Upper lobe of left lung (tissue), 6 donors: ENCODE data around the gene MARCHF9. TPM values are rescaled to one million over a fixed set of nuclear protein-coding genes. Genes with fewer than 3 reads are reported as not detected.

ENCODE experiments used
- ATAC-seq, 2 donors: fragments of 200-7000 bp; cut with Tn5 transposase; one replicate each; pipeline ENCODE4 v1.9.1; 2022; ENCODE audit warnings: mild to moderate bottlenecking in 2 of 2, moderate library complexity in 2 of 2; ENCODE audit not compliant: low FRiP score in 2 of 2
- DNase-seq, 2 donors: peaks; one replicate each; pipeline ENCODE4 v3.0.0-alpha.2; 2019 to 2020
- H3K27ac ChIP-seq, 4 donors: fragments of 200-600 bp; sonication (generic); one replicate each; pipeline ENCODE4 v1.5.1; 2016 to 2019
- H3K27me3 ChIP-seq, 4 donors: fragments of 200-600 bp; sonication (generic); one replicate each; pipeline ENCODE4 v1.5.1; 2017 to 2019
- H3K36me3 ChIP-seq, 4 donors: fragments of 200-600 bp; sonication (generic); one replicate each; pipeline ENCODE4 v1.5.1; 2016 to 2019
- H3K4me1 ChIP-seq, 4 donors: fragments of 200-600 bp; sonication (generic); one replicate each; pipeline ENCODE4 v1.5.1; 2018 to 2019
- H3K4me3 ChIP-seq, 4 donors: fragments of 200-600 bp; sonication (generic); one replicate each; pipeline ENCODE4 v1.5.1; 2017 to 2019; ENCODE audit warnings: mild to moderate bottlenecking in 2 of 4, moderate library complexity in 1 of 4
- H3K9me3 ChIP-seq, 4 donors: fragments of 200-600 bp; sonication (generic); one replicate each; pipeline ENCODE4 v1.5.1; 2018 to 2019
- CTCF ChIP-seq, 6 experiments: fragments of 450-650 bp in 4 of 6; fragments of 200-600 bp in 2 of 6; sonication (generic) in 2 of 6; IDR thresholded peaks; one replicate each; pipeline ENCODE4 v1.5.1; 2016 to 2019; ENCODE audit warnings: antibody characterized with exemption in 6 of 6
- EP300 ChIP-seq, 4 donors: sonication (generic); formaldehyde crosslinking; IDR thresholded peaks; one replicate each; pipeline ENCODE4 v1.5.1; 2017; ENCODE audit warnings: antibody characterized with exemption in 4 of 4, control low read depth in 2 of 4
- POLR2A ChIP-seq, 4 donors: fragments of 450-650 bp; IDR thresholded peaks; one replicate each; pipeline ENCODE4 v1.5.1; 2016 to 2017; ENCODE audit warnings: antibody characterized with exemption in 4 of 4, mild to moderate bottlenecking in 2 of 4
- POLR2AphosphoS5 ChIP-seq, 2 donors: sonication (generic); formaldehyde crosslinking; IDR thresholded peaks; one replicate each; pipeline ENCODE4 v1.5.1; 2017; ENCODE audit warnings: antibody characterized with exemption in 2 of 2
- WGBS, 2 donors: methylation state at CpG; one replicate each; pipeline ENCODE4 v1.1.5; 2017 to 2018; 5-methylcytosine and 5-hydroxymethylcytosine counted together
- total RNA-seq, 6 donors: library from RNA; depleted of rRNA in 4 of 6; stranded (reverse); fragments of >200 nt in 4 of 6; gene quantifications; one replicate each; pipeline versions ENCODE4 v1.1.0 to v1.2.1, GENCODE V29; 2016 to 2021
- donor health status: DM: no; HTN: no; CAD: no; lungs with moderate emphysema.
- donor health status: DM: no; HTN: yes; CAD: no; lungs with severe emphysema.

MARCHF9 gene
- total RNA-seq, 6 donors from 2014 or later: 15.4 to 36.7 (median 21.3) TPM

- Histone ChIP-seq H3K9me3 (no peaks in the 10 kb centered on the region), H3K27me3 (peaks cover 0 to 2% (median 0%) of the 10 kb centered on the region in 4 donors), H3K4me3 (peak overlapping the region; percentile 62 to 83 (median 72)), H3K4me1 (peaks cover 3 to 23% (median 13%) of the 10 kb centered on the region in 4 donors), H3K27ac (peak overlapping the region; percentile 92 to 98 (median 95)), H3K36me3 (peaks cover 9 to 44% (median 29%) of the 10 kb centered on the region in 4 donors)
- DNase-seq (no peak), ATAC-seq (peak in 1 of 2 donors; percentile 1)
- TF ChIP-seq POLR2A (IDR thresholded peaks at IDR 0.05) (peak in 1 of 4 donors; percentile 5), EP300 (IDR thresholded peaks at IDR 0.05) (no peak), CTCF (IDR thresholded peaks at IDR 0.05) (no peak), POLR2AphosphoS5 (IDR thresholded peaks at IDR 0.05) (no peak)
- WGBS, 2 donors: 44 to 51% methylated on average over 8 of the region's 8 CpGs
Measured at GRCh38 chr12:57745485-57745881, 9.4 kb upstream of the MARCHF9 start.

- TF ChIP-seq EP300 (IDR thresholded peaks at IDR 0.05) (no peak), CTCF (IDR thresholded peaks at IDR 0.05) (no peak), POLR2AphosphoS5 (IDR thresholded peaks at IDR 0.05) (no peak), POLR2A (IDR thresholded peaks at IDR 0.05) (no peak)
- peak overlapping the region in 2 of 4 donors; percentile 79 to 83 for H3K4me3 ChIP-seq
- ATAC-seq: no peak
Measured at GRCh38 chr12:57746025-57746424, 8.9 kb upstream of the MARCHF9 start.

GRCh38 chr12:57749061-57749460, 5.8 kb upstream of the MARCHF9 start:
- Histone ChIP-seq H3K36me3 (peaks cover 9 to 44% (median 31%) of the 10 kb centered on the region in 4 donors), H3K27me3 (no peaks in the 10 kb centered on the region), H3K27ac (no peak overlapping the region), H3K4me3 (no peak overlapping the region), H3K4me1 (peaks cover 16 to 46% (median 36%) of the 10 kb centered on the region in 4 donors), H3K9me3 (no peaks in the 10 kb centered on the region)
- ATAC-seq (no peak), DNase-seq (peak in 1 of 2 donors; percentile 47)
- WGBS, 2 donors: 89 to 94% methylated on average over 4 to 5 of the region's 5 CpGs
- no peak for TF ChIP-seq EP300 (IDR thresholded peaks at IDR 0.05)

More at GRCh38 chr12:57746025-57746424, 8.9 kb upstream of the MARCHF9 start:
- Histone ChIP-seq H3K4me1 (peaks cover 6 to 24% (median 16%) of the 10 kb centered on the region in 4 donors), H3K27ac (peak overlapping the region in 1 of 4 donors; percentile 94), H3K9me3 (no peaks in the 10 kb centered on the region), H3K27me3 (no peaks in the 10 kb centered on the region), H3K36me3 (peaks cover 9 to 44% (median 31%) of the 10 kb centered on the region in 4 donors)
- WGBS, 2 donors: 92 to 96% methylated on average over 3 of the region's 3 CpGs
- no peak for DNase-seq

GRCh38 chr12:57750561-57751431, 4.1 kb upstream of the MARCHF9 start:
- DNase-seq: no peak
- Histone ChIP-seq H3K9me3 (no peaks in the 10 kb centered on the region), H3K4me1 (peaks cover 15 to 44% (median 37%) of the 10 kb centered on the region in 4 donors), H3K36me3 (peaks cover 9 to 44% (median 31%) of the 10 kb centered on the region in 4 donors), H3K27me3 (no peaks in the 10 kb centered on the region), H3K27ac (peak overlapping the region in 3 of 4 donors; percentile 80 to 94 (median 90)), H3K4me3 (peak overlapping the region in 3 of 4 donors; percentile 69 to 82 (median 71))
- 87 to 91% methylated on average over 15 of the region's 15 CpGs for WGBS, 2 donors
- ATAC-seq: no peak
- TF ChIP-seq EP300 (IDR thresholded peaks at IDR 0.05) (no peak), CTCF (IDR thresholded peaks at IDR 0.05) (no peak), POLR2AphosphoS5 (IDR thresholded peaks at IDR 0.05) (no peak), POLR2A (IDR thresholded peaks at IDR 0.05) (no peak)

- peaks cover 20 to 47% (median 41%) of the 10 kb centered on the region in 4 donors for H3K4me1 ChIP-seq
- DNase-seq (no peak), ATAC-seq (no peak)
- no peak for TF ChIP-seq CTCF (IDR thresholded peaks at IDR 0.05)
- no peak for TF ChIP-seq POLR2A (IDR thresholded peaks at IDR 0.05)
- no peak for TF ChIP-seq EP300 (IDR thresholded peaks at IDR 0.05)
- TF ChIP-seq POLR2AphosphoS5 (IDR thresholded peaks at IDR 0.05): no peak
- H3K27ac ChIP-seq: peak overlapping the region; percentile 80 to 94 (median 88)
- peak overlapping the region; percentile 4 to 82 (median 70) for H3K4me3 ChIP-seq
- WGBS, 2 donors: 12 to 18% methylated on average over 8 of the region's 8 CpGs
- no peaks in the 10 kb centered on the region for H3K9me3 ChIP-seq
- no peaks in the 10 kb centered on the region for H3K27me3 ChIP-seq
- peaks cover 9 to 41% (median 31%) of the 10 kb centered on the region in 4 donors for H3K36me3 ChIP-seq
Measured at GRCh38 chr12:57751432-57751787, 3.5 kb upstream of the MARCHF9 start.
